Liver (tissue), 9 donors: ENCODE measurements around the gene HOXC11. TPM values are rescaled to one million over a fixed set of nuclear protein-coding genes. Genes with fewer than 3 reads are reported as not detected.

Experiments used
- DNase-seq: peaks from one replicate; pipeline ENCODE4 v3.0.0-alpha.2; 2017; ENCODE audit warnings: low spot score
- H3K27ac ChIP-seq, 2 donors: one replicate each; pipeline ENCODE4 v1.7.0; 2013; ENCODE audit warnings: inconsistent platforms in 2 of 2, low read length in 2 of 2, control low read depth in 1 of 2, low read depth in 1 of 2, mild to moderate bottlenecking in 1 of 2
- H3K27me3 ChIP-seq, 4 donors: one replicate each; pipeline versions ENCODE4 v1.6.1 to v1.7.0; 2013; ENCODE audit warnings: low read length in 3 of 4, inconsistent platforms in 1 of 4, mild to moderate bottlenecking in 1 of 4, moderate library complexity in 1 of 4; ENCODE audit not compliant: control insufficient read depth in 4 of 4, insufficient read depth in 4 of 4
- H3K36me3 ChIP-seq, 4 donors: one replicate each; pipeline versions ENCODE4 v1.6.1 to v1.7.0; 2013; ENCODE audit warnings: low read length in 3 of 4, mild to moderate bottlenecking in 3 of 4, low read depth in 1 of 4, moderate library complexity in 1 of 4; ENCODE audit not compliant: control insufficient read depth in 4 of 4, insufficient read depth in 3 of 4
- H3K4me1 ChIP-seq, 4 donors: one replicate each; pipeline versions ENCODE4 v1.6.1 to v1.7.0; 2013; ENCODE audit warnings: low read length in 3 of 4, mild to moderate bottlenecking in 3 of 4, moderate library complexity in 1 of 4; ENCODE audit not compliant: control insufficient read depth in 4 of 4, insufficient read depth in 4 of 4
- H3K4me3 ChIP-seq, 3 donors: one replicate each; pipeline versions ENCODE4 v1.6.1 to v1.7.0; 2013; ENCODE audit warnings: low read length in 3 of 3, control low read depth in 1 of 3, low read depth in 1 of 3, mild to moderate bottlenecking in 1 of 3
- H3K9ac ChIP-seq, 2 donors: one replicate each; pipeline ENCODE4 v1.7.0; 2013; ENCODE audit warnings: low read length in 2 of 2, mild to moderate bottlenecking in 2 of 2, moderate library complexity in 2 of 2, control low read depth in 1 of 2, low read depth in 1 of 2
- H3K9me3 ChIP-seq, 4 donors: one replicate each; pipeline versions ENCODE4 v1.6.1 to v1.7.0; 2013; ENCODE audit warnings: low read length in 3 of 4; ENCODE audit not compliant: control insufficient read depth in 4 of 4
- FOXA1 ChIP-seq: IDR thresholded peaks from 2 replicates; pipeline ENCODE4 v1.6.1; 2016; ENCODE audit warnings: antibody characterized with exemption
- FOXA2 ChIP-seq: IDR thresholded peaks from 2 replicates; pipeline ENCODE4 v1.6.1; 2016; ENCODE audit warnings: antibody characterized with exemption
- GABPA ChIP-seq, 2 donors: IDR thresholded peaks in 1 of 2; conservative IDR thresholded peaks in 1 of 2; 2 replicates each; pipeline ENCODE4 v1.6.1; 2016; ENCODE audit warnings: antibody characterized with exemption in 2 of 2, mild to moderate bottlenecking in 1 of 2, moderate library complexity in 1 of 2
- HNF4A ChIP-seq, 2 donors: conservative IDR thresholded peaks; 2 replicates each; pipeline ENCODE4 v1.6.1; 2016; ENCODE audit warnings: antibody characterized with exemption in 2 of 2, mild to moderate bottlenecking in 2 of 2
- JUND ChIP-seq, 2 donors: IDR thresholded peaks; 2 replicates each; pipeline ENCODE4 v1.6.1; 2016; ENCODE audit warnings: antibody characterized with exemption in 2 of 2
- NR2F2 ChIP-seq: IDR thresholded peaks from 2 replicates; pipeline ENCODE4 v1.6.1; 2016; ENCODE audit warnings: antibody characterized with exemption
- RAD21 ChIP-seq, 2 donors: IDR thresholded peaks; 2 replicates each; pipeline ENCODE4 v1.6.1; 2016; ENCODE audit warnings: antibody characterized with exemption in 2 of 2, mild to moderate bottlenecking in 2 of 2
- SP1 ChIP-seq: IDR thresholded peaks from 2 replicates; pipeline ENCODE4 v1.6.1; 2018; ENCODE audit warnings: antibody characterized with exemption, mild to moderate bottlenecking
- TAF1 ChIP-seq: conservative IDR thresholded peaks from 2 replicates; pipeline ENCODE4 v1.6.1; 2016; ENCODE audit warnings: antibody characterized with exemption, mild to moderate bottlenecking
- YY1 ChIP-seq: IDR thresholded peaks from 2 replicates; pipeline ENCODE4 v1.6.1; 2016; ENCODE audit warnings: antibody characterized with exemption, mild to moderate bottlenecking
- WGBS: extraction: QIAGEN DNeasy Blood & Tissue Kit; methylation state at CpG from one replicate; pipeline ENCODE4 v1.1.7; 2013; 5-methylcytosine and 5-hydroxymethylcytosine counted together
- polyA plus RNA-seq, 2 donors: library from polyadenylated mRNA; stranded (reverse) in 1 of 2; unstranded in 1 of 2; fragments of 200-250 nt in 1 of 2; fragments of >200 nt in 1 of 2; fragmentation: Nextera tagmentation in 1 of 2; extraction: Ambion mirVana in 1 of 2; gene quantifications; one replicate each; pipeline versions ENCODE4 v1.2.1 to v1.2.3, GENCODE V29; 2013 to 2015
- total RNA-seq, 2 donors: library from RNA; depleted of rRNA; stranded (reverse); fragments of >200 nt; gene quantifications; one replicate each; pipeline ENCODE4 v1.2.3, GENCODE V29; 2014
- TF ChIP-seq, protein P1 (sequence below): IDR thresholded peaks from 2 replicates; pipeline ENCODE4 v1.6.1; 2016; ENCODE audit warnings: antibody characterized with exemption, mild to moderate bottlenecking
- TF ChIP-seq, protein P2 (sequence below): IDR thresholded peaks from 2 replicates; pipeline ENCODE4 v1.6.1; 2016; ENCODE audit warnings: antibody characterized with exemption
- TF ChIP-seq, protein P3 (sequence below): fragments of 150-350 bp; IDR thresholded peaks from 2 replicates; pipeline ENCODE4 v1.5.1; 2017; ENCODE audit warnings: improper control_type of control experiment, low read depth, low read length; ENCODE audit not compliant: missing input control
- donor health status: healthy.
- donor health status: healthy.
- donor health status: healthy.
- donor health status: healthy.
- donor health status: healthy.

HOXC11 gene
- total and polyA plus RNA-seq, 4 donors: not detected

DNA sequence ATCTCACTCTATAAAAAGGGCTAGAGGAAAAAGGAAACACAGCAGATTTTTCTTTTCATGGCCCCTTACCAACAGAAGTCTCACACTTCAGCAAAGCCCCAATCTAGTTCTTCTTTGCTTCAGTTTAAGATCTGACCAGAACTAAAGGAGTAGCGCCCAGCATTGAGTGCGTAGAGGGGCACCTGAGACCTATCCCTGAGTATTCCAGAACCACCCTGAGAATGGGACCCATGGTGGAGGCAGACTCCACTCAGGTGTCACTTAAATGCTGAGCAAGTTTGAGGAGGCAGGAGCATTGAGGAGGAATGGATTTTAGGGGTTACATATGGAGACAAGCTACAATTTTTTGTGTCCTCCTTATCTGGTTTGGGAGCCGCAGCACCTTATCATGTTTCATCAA, 1.8 kb upstream of the HOXC11 start:
- Histone ChIP-seq H3K4me1 (peaks cover 0 to 16% (median 5%) of the 10 kb centered on the region in 4 donors), H3K36me3 (no peaks in the 10 kb centered on the region), H3K9ac (no peak overlapping the region), H3K27me3 (peaks cover 3 to 59% (median 39%) of the 10 kb centered on the region in 4 donors), H3K27ac (no peak overlapping the region), H3K9me3 (no peaks in the 10 kb centered on the region), H3K4me3 (no peak overlapping the region)
- 60% methylated on average over 3 of the region's 3 CpGs for WGBS
- DNase-seq: no peak
- no peak for TF ChIP-seq NR2F2
- TF ChIP-seq YY1: no peak
- TF ChIP-seq FOXA2: no peak
- TF ChIP-seq, protein P1, sequence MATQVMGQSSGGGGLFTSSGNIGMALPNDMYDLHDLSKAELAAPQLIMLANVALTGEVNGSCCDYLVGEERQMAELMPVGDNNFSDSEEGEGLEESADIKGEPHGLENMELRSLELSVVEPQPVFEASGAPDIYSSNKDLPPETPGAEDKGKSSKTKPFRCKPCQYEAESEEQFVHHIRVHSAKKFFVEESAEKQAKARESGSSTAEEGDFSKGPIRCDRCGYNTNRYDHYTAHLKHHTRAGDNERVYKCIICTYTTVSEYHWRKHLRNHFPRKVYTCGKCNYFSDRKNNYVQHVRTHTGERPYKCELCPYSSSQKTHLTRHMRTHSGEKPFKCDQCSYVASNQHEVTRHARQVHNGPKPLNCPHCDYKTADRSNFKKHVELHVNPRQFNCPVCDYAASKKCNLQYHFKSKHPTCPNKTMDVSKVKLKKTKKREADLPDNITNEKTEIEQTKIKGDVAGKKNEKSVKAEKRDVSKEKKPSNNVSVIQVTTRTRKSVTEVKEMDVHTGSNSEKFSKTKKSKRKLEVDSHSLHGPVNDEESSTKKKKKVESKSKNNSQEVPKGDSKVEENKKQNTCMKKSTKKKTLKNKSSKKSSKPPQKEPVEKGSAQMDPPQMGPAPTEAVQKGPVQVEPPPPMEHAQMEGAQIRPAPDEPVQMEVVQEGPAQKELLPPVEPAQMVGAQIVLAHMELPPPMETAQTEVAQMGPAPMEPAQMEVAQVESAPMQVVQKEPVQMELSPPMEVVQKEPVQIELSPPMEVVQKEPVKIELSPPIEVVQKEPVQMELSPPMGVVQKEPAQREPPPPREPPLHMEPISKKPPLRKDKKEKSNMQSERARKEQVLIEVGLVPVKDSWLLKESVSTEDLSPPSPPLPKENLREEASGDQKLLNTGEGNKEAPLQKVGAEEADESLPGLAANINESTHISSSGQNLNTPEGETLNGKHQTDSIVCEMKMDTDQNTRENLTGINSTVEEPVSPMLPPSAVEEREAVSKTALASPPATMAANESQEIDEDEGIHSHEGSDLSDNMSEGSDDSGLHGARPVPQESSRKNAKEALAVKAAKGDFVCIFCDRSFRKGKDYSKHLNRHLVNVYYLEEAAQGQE: no peak
- no peak for TF ChIP-seq JUND (IDR thresholded peaks at IDR 0.05)
- TF ChIP-seq FOXA1: no peak
- TF ChIP-seq, protein P2, sequence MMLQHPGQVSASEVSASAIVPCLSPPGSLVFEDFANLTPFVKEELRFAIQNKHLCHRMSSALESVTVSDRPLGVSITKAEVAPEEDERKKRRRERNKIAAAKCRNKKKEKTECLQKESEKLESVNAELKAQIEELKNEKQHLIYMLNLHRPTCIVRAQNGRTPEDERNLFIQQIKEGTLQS: no peak
- TF ChIP-seq GABPA (IDR thresholded peaks at IDR 0.05 in 1 of 2, conservative IDR thresholded peaks at IDR 0.05 in 1 of 2): no peak
- no peak for TF ChIP-seq HNF4A (conservative IDR thresholded peaks at IDR 0.05)
- TF ChIP-seq, protein P3, sequence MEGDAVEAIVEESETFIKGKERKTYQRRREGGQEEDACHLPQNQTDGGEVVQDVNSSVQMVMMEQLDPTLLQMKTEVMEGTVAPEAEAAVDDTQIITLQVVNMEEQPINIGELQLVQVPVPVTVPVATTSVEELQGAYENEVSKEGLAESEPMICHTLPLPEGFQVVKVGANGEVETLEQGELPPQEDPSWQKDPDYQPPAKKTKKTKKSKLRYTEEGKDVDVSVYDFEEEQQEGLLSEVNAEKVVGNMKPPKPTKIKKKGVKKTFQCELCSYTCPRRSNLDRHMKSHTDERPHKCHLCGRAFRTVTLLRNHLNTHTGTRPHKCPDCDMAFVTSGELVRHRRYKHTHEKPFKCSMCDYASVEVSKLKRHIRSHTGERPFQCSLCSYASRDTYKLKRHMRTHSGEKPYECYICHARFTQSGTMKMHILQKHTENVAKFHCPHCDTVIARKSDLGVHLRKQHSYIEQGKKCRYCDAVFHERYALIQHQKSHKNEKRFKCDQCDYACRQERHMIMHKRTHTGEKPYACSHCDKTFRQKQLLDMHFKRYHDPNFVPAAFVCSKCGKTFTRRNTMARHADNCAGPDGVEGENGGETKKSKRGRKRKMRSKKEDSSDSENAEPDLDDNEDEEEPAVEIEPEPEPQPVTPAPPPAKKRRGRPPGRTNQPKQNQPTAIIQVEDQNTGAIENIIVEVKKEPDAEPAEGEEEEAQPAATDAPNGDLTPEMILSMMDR: no peak
- no peak for TF ChIP-seq SP1

DNA sequence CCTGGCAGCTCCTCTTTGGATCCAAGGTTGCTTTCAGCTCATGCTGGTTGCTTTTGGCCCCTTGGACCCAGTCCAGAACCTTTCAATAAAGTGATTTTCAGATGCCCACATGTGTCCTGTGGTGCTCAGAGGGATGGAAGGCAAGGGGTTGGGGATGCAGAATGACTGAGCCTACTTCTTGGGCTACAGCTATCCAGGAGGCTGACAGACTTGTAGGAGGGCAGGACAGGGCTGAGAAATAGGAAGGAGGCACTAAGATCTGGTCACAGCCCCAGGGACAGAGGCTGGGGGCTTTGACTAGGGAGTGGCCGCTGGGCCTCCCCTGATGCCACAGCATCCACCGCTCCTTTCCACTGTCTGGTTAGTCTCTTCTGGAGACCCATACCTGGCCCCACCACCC, 1.2 kb upstream of the HOXC11 start:
- no peak overlapping the region for H3K4me3 ChIP-seq
- WGBS: 47% methylated on average over 2 of the region's 2 CpGs
- no peak overlapping the region for H3K27ac ChIP-seq
- DNase-seq: no peak
- TF ChIP-seq RAD21 (IDR thresholded peaks at IDR 0.05) (no peak), JUND (IDR thresholded peaks at IDR 0.05) (no peak), TAF1 (no peak), HNF4A (conservative IDR thresholded peaks at IDR 0.05) (no peak)
- TF ChIP-seq, protein P3: no peak
- TF ChIP-seq, protein P2: no peak
- TF ChIP-seq, protein P1: no peak
- peaks cover 5 to 58% (median 38%) of the 10 kb centered on the region in 4 donors for H3K27me3 ChIP-seq
- H3K36me3 ChIP-seq: no peaks in the 10 kb centered on the region
- H3K4me1 ChIP-seq: peaks cover 0 to 11% (median 5%) of the 10 kb centered on the region in 4 donors
- no peaks in the 10 kb centered on the region for H3K9me3 ChIP-seq
- H3K9ac ChIP-seq: no peak overlapping the region
